ENCODE data around the gene EPHA6.

DNA sequence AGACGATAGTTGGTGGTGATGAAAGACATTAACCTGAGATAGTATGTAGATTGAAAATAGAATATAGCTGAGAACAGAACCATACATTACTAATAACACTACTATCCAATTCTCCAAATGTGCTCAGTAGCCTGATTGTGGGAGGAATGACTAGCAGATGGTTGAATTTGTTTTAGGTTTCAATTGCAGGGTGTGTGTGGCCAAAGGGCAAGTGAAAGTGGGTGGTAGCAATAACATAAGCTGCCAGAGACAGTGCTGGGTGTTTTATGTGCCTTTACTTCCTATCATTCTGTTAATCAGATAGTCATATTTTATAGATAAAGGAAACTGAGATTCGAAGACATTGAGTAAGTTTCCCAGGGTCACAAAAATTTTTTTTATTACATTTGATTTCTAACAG, 700.7 kb downstream of the EPHA6 start:
- TF ChIP-seq, protein P1, sequence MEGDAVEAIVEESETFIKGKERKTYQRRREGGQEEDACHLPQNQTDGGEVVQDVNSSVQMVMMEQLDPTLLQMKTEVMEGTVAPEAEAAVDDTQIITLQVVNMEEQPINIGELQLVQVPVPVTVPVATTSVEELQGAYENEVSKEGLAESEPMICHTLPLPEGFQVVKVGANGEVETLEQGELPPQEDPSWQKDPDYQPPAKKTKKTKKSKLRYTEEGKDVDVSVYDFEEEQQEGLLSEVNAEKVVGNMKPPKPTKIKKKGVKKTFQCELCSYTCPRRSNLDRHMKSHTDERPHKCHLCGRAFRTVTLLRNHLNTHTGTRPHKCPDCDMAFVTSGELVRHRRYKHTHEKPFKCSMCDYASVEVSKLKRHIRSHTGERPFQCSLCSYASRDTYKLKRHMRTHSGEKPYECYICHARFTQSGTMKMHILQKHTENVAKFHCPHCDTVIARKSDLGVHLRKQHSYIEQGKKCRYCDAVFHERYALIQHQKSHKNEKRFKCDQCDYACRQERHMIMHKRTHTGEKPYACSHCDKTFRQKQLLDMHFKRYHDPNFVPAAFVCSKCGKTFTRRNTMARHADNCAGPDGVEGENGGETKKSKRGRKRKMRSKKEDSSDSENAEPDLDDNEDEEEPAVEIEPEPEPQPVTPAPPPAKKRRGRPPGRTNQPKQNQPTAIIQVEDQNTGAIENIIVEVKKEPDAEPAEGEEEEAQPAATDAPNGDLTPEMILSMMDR (conservative IDR thresholded peaks at IDR 0.05 in 1 of 2, IDR thresholded peaks at IDR 0.05 in 1 of 2; ENCODE audit: low read depth in 1 of 2, low read length in 2 of 2): no peak
- TF ChIP-seq EZH2 (IDR thresholded peaks at IDR 0.05; ENCODE audit: low read length, missing control alignments): no peak
